NCI-H524 (cell line): ENCODE results near the gene DHRS7.
"Not testable (repeated sequence)": the region's sequence is repeated elsewhere in the genome, so short reads cannot be mapped to it uniquely, and the experiment has no call there.

ENCODE experiments used
- DNase-seq, 2 experiments: peaks; one replicate each; lab custom pipeline; 2025; lab: John Stamatoyannopoulos, UW

Gene DHRS7

DNA sequence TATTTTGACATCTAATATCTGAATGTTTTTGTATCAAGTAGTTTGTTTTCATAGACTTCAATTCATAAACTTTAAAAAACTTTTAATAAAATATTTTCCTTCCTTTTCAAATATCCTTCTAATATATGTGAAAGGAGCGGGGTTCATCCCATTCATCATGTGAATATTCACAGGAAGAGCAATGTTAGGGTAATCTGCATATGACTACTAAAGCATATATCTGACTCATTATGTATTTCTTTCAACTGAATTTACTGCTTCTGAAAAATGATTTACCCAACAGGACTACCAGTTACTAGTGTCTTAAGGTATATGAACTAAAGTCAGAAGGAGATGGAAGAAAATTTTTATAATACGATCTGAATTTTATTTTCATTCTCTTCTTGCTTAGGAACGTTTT is 30.5 kb downstream of the DHRS7 start:
- DNase-seq: no peak

DNA sequence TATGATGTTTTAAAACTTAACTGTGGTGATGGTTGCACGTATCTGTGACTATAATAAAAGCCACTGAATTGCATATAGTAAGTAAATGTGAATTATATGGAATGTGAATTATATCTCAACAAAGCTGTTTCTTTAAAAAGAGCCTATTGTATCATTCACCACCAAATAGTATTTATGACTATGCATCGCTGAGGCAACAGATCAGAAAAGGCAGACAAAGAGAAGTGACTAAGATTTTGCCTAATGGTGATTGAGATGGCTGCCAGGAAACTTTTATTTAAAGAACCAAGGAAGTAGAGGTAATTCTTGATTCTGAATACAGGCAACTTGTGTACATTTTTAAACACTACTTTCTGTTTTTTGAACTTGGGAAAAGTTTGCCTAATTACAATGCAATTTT is 31.7 kb downstream of the DHRS7 start:
- DNase-seq: no peak

DNA sequence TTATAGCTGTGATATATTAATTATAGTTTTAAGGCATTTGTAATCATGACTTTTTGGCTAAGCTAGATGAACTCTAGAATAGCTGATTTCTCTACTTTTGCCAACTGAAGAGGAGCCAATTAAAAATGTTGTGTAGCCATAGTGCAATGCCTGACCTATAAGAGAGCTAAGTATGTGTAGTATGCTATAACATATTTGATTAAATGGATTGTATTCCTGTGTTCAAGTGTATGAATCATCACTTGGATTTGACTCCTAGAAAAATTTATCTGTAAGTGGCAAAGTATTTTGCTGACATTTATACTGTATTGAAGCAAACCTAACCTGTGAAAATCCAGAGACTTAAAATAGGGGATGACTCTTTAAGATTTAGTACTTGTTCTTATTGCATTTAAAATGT is 39.3 kb downstream of the DHRS7 start:
- no peak for DNase-seq

DNA sequence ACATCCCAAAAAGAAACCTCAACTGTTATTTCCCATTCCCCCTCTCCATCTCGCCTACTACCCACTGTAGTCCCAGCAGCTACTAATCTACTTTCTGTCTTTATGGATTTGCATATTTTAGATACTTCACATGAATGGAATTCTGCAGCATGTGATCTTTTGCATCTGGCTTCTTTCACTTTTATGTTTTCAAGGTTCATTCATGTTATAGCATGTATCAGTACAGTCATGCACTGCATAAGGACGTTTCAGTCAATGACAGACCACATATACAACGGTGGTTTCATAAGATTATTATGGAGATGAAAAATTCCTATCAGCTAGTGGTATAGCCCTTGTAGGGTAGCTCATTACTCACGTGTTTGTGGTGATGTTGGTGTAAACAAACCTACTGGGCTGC is 49.0 kb downstream of the DHRS7 start:
- DNase-seq: no peak

DNA sequence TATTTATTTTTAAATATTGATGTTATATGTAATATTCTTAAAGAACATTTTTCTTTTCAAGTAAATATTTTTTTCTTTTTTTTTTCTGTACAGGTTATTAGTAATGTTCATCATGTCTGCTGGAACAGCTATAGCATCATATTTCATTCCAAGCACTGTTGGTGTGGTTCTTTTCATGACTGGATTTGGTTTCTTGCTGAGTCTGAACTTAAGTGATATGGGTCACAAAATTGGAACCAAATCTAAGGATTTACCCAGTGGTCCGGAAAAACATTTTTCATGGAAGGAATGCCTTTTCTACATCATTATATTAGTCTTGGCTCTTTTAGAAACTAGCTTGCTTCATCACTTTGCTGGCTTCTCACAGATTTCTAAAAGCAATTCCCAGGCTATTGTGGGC is 50.3 kb downstream of the DHRS7 start:
- no peak for DNase-seq

DNA sequence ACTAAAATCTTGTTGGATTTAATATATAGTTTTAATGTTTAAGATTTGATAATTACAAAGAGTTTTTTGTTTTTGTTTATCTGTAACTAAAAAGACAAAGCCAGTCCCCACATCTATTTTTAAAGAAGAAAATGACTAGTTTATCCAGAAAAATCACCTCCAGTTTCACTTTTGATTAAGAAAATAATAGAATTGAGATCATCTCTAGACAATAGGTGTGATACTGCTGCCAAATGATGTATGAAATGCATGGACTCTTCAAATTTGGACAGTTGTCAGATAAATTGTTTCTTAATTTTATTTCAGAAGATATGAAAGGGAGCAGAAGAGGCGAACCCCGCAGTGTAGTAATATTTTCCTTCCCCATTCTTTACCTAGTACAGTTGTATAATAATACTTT is 53.5 kb downstream of the DHRS7 start:
- no peak for DNase-seq

DNA sequence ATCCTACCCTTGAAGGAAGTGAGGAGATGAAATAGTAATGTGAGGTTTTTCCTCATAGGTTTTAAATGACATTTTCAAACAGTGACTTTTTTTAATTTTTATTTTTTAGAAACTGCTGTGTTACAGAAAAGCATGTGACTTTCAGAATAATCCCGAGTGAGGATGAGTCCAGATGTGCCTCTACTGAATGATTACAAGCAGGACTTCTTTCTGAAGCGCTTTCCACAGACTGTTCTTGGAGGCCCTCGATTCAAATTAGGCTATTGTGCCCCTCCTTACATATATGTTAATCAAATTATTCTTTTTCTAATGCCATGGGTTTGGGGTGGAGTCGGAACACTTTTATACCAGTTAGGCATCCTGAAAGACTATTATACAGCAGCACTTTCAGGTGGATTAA is 57.7 kb downstream of the DHRS7 start:
- no peak for DNase-seq

DNA sequence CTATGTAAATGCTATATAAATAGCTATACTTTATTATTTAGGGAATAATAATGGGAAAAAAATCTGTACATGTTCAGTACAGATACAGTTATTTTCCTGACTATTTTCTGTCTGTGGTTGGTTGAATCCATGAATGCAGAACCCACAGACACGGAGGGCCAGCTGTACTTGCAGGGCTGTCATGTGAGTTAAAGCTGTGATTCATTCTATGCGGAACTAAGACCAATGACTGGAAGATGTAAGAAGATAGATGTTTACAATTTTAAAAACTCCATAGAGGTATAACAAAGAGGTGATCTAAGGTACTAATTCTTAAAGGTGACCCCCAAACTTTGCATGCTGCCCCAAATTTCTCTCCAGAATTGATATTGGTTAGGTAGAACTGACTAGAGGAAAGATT is 58.9 kb downstream of the DHRS7 start:
- no peak for DNase-seq

DNA sequence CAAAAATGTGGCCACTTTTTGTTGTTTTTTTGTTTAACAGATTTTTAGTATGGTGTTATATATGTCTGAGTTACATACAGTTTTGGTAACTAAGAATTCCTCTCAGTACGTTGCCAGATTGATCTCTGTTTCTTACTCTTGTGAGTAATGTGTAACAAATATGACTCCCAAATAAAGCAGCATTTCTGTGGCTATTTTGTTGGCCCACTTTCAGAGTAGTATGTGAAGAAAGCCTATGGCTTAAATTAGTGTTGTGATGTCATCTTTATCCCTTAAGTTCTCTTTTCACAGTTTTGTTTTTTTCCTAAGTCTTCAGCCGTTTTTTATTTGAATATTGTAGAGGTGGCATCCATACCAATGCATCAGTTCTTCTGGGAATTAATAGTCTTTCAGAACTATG is 62.8 kb downstream of the DHRS7 start:
- DNase-seq: no peak

DNA sequence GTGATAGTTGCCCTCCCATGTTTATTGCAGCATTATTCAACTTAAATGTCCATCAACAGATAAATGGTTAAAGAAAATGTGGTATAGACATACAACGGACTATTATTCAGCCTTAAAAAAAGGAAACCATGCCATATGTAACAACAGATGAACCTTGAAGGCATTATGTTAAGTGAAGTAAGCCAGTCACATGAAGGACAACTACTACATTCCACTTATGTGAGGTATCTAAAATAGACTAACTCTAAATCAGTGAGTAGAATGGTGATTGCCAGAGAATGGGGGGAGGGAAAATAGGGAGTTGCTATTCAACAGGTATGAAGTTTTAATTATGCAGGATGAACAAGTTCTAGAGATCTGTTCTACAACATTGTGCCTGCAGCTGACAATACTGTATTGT is 63.4 kb downstream of the DHRS7 start:
- DNase-seq: no peak

DNA sequence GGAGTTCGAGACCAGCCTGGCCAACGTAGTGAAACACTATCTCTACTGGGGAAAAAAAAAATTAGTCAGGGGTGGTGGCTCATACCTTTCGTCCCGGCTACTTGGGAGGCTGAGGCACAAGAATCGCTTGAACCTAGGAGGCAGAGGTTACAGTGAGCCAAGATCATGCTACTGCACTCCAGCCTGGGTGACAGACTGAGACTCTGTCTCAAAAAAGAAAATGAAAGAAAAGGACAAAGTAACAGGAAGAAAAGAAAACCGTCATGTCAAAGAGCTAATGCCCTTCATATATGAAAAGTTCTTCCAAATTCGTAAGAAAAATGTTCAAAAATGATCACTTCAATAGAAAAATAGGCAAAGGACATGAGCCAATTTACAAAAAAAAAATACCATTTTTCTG is 65.3 kb downstream of the DHRS7 start:
- DNase-seq: not testable (repeated sequence)

DNA sequence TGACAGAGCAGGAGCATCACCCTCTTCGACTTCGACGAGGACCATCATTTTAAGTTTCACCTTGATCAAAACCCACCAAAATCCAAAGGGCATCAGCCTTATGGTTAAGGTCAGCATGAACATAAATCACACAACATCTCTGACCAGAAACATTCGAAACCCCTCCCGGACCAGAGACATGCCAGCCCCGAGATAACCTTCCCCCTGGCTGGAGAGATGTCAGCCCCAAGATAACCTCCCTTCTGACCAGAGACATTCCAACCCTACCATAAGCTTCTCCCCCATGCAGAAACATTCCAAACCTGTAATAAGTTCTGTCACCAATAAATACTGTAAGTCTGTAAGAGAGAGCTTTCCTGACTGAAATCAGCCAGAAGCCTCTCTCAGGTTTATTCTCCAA is 67.2 kb downstream of the DHRS7 start:
- DNase-seq: no peak

DNA sequence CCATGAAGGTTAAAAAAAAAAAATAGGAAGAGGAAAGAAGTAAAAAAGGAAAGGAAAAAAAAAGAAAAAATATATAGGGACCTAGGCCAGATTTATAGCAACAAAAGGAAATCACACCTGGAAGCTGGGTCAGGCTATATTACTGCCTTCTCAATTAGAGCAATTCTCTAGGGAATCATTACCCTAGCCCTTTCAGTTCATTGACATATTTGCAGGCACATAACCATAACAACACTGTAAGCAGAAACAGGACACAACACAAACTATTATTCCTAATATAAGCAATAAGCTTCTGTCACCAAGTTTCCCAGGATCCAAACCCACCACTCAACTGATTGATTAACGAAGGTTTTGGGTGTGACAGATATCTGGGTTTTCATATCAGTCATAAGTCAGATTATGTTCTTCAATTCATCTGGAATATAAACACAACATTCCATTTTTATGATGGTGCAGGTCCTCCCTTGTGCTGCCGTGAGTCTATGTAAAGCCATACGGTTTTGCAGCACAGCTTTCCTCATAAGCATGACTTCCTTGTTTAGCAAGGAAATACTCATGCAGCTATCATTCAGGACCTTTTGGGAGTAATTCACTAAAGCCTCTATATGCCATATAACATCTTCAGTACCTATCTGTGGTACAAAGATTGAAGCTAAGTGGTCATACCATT is 69.3 kb downstream of the DHRS7 start:
- no peak for DNase-seq

DNA sequence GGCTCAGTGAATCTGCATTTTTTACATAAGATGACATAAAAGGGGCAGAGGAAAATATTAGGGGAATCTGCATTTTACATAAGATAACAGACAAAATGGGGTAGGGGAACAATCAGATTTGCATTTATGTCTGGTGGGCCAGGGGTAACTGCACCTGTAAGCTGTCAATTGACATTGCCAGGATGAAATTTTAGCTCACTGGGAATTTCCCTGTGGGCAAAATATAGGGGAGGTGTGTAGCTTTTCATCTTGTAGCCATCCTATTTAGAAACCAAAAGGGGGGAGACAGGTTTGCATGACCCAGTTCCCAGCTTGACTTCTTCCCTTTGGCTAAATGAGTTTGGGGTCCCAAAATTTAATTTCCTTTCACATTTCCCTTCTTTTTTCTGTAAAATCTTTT is 70.0 kb downstream of the DHRS7 start:
- DNase-seq: no peak

DNA sequence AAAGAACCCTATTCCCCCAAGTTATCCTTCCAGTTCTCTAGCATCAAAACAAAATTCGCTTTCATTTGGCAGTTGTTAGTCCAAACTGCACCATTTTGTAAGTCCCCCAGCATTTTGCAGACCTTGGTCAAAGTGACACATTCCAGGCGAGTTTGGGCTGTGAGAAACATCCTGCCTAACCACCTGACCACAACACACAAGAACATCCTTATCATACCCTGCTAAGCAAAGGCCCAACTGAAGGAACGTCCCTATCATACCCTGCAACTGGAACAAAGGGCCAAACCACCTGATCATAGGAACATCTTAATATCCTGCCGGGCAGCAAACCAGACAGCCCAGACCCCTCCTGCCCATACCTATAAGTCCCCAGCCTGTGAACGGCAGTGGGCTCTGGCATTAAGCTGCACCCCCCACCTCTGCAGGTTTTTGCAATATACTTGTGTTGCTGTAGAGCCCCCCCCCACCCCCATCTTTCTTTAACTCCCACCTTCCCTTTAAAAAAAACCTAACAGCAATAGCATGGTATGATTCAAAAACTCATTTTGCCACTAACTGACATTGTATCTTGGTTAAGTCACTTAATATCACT is 70.8 kb downstream of the DHRS7 start:
- no peak for DNase-seq
